DOHH2 (cell line): ENCODE measurements around the gene CALM3.

Experiments used
- EZH2phosphoT487 ChIP-seq: fragments of 200-600 bp; sonication (generic); IDR thresholded peaks from 2 replicates; pipeline ENCODE4 v1.6.1; 2017; ENCODE audit warnings: borderline replicate concordance, mild to moderate bottlenecking, antibody characterized with exemption, low read length, moderate library complexity, mixed read lengths
- TF ChIP-seq, protein P1 (sequence below): fragments of 200-600 bp; sonication (generic); IDR thresholded peaks from one replicate; pipeline ENCODE4 v1.5.1; 2014; ENCODE audit warnings: antibody characterized with exemption, mild to moderate bottlenecking, low read depth, low read length; ENCODE audit not compliant: poor library complexity, severe bottlenecking

- TF ChIP-seq, protein P1, sequence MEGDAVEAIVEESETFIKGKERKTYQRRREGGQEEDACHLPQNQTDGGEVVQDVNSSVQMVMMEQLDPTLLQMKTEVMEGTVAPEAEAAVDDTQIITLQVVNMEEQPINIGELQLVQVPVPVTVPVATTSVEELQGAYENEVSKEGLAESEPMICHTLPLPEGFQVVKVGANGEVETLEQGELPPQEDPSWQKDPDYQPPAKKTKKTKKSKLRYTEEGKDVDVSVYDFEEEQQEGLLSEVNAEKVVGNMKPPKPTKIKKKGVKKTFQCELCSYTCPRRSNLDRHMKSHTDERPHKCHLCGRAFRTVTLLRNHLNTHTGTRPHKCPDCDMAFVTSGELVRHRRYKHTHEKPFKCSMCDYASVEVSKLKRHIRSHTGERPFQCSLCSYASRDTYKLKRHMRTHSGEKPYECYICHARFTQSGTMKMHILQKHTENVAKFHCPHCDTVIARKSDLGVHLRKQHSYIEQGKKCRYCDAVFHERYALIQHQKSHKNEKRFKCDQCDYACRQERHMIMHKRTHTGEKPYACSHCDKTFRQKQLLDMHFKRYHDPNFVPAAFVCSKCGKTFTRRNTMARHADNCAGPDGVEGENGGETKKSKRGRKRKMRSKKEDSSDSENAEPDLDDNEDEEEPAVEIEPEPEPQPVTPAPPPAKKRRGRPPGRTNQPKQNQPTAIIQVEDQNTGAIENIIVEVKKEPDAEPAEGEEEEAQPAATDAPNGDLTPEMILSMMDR = no peak
- TF ChIP-seq EZH2phosphoT487 = no peak
These were observed 24.6 kb downstream of the CALM3 start for GRCh38 chr19:46625731-46626130.
